Measurements from ENCODE around the gene REX1BD. TPM values are rescaled to one million over a fixed set of nuclear protein-coding genes. Genes with fewer than 3 reads are reported as not detected.
A peak's percentile ranks its signal among the peaks of the same experiment; 100 is the strongest.
"Not testable (repeated sequence)": the region's sequence is repeated elsewhere in the genome, so short reads cannot be mapped to it uniquely, and the experiment has no call there.

The REX1BD gene
- total RNA-seq, 2 experiments from 2014 or later = 62.9 to 68.5 TPM

- CTCF ChIA-PET = interaction anchor here (0.9 to 4.4 kb wide), 10 partner anchors 9 to 332 kb away, joined by 3 to 39 read pairs (median 6); partner anchors contain the start of genes COPE, DDX49, ELL and KXD1
- Mint-ChIP-seq H3K9me3 (no peaks in the 10 kb centered on the region), H3K27ac (no peak overlapping the region), H3K36me3 (ENCODE audit: low read depth) (peaks cover 6% of the 10 kb centered on the region), H3K27me3 (ENCODE audit: low read depth) (no peaks in the 10 kb centered on the region), H3K4me1 (ENCODE audit: low read depth) (peaks cover 25% of the 10 kb centered on the region), H3K4me3 (no peak overlapping the region)
- DNase-seq = no peak
- intact Hi-C loops (cut with micrococcal nuclease) = loop anchor here (5.0 kb wide), 1 partner anchor 135 kb away; no protein-coding TSS in a partner anchor
Observed at GRCh38 chr19:18587561-18587960, 1.0 kb upstream of the REX1BD start.

DNA sequence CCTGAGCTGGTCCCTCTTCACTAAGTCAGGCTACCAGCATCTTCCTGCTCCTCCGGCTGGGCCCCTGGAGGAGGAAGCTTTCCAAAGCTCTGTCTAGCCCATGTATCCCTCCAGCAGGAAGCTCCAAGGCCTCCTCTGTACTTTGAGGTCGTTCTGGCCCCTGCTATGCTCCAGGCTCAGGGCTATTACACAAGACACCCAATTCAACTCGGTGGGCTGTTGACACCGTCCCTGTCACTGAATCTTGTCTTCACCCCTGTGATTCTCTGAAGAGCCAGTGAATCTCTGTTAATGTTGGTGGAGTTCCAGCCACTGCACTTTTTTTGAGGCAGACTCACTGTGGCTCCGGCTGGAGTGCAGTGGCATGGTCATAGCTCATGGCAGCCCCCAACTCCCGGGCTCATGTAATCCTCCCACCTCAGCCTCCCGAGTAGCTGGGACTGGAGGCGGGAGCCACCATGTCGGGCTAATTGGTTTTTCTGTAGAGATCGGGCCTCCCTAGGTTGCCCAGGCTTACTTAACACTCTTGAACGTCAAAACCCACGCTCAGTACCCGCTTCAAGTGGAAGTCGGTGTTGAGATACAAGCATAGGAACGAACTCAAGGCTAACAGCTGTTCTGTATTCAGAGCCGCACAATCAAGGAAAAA, 512 bp upstream of the REX1BD start:
- Mint-ChIP-seq H3K36me3 (ENCODE audit: low read depth) (peaks cover 6% of the 10 kb centered on the region), H3K9me3 (no peaks in the 10 kb centered on the region), H3K4me1 (ENCODE audit: low read depth) (peaks cover 25% of the 10 kb centered on the region), H3K4me3 (peak overlapping the region; percentile 87), H3K27me3 (ENCODE audit: low read depth) (no peaks in the 10 kb centered on the region), H3K27ac (peak overlapping the region; percentile 83)
- intact Hi-C loops (cut with micrococcal nuclease) = loop anchor here (1.0 to 5.0 kb wide), 5 partner anchors 17 to 136 kb away; partner anchors contain the start of genes KLHL26 and UBA52
- DNase-seq = no peak
- CTCF ChIA-PET = interaction anchor here (0.9 to 4.4 kb wide), 15 partner anchors 9 to 331 kb away, joined by 3 to 39 read pairs (median 4); partner anchors contain the start of genes COPE, CRTC1, DDX49 and ELL

DNA sequence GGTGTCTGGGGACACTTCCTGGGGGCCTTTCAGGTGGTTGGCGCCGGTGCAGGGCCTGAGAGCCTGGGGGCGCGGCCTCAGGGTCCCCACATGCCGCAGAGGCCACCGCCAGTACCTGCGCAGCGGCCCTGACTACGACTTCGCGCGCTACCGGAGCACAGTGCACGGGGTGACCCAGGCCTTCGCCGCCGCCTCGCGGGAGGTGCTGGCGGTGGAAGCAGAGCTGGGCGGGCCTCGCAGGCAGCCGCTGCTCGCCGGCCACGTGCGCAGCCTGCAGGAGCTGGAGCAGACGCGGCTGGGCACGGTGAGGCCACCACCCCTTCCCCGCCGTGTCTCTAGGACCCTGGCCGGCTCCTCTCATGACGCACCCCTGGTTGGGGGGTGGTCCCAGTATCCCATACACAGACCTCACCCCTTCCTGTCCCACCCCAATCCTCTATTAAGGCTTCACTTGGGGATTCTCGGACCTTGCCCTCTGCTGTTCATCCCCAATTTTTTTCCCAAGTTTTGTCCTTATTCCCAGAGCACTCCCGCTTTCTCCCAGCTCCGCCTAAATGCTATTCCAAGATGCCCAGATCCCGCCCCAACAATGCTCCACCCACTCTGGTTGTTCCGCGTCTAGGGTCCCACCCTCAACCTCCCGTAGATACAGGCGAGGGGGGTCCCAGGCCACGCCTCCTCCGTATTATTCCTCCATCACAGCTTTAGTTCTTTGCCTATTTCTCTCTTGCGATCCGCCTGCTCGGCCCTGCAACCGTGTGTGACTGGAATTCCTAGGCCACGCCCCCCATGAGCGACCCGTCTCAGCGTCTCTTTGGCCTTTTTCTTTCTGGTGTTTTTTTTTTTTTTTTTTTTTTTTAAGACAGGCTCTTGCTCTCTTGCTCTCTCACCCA, 1.0 kb downstream of the REX1BD start:
- CTCF ChIA-PET = interaction anchor here (0.5 to 4.4 kb wide), 20 partner anchors 13 to 363 kb away, joined by 3 to 39 read pairs (median 3); partner anchors contain the start of genes COPE, CRTC1, DDX49 and ELL
- intact Hi-C loops (cut with micrococcal nuclease) = loop anchor here (1.0 to 5.0 kb wide), 8 partner anchors 32 to 330 kb away; partner anchors contain the start of genes COPE, CRTC1, DDX49 and ELL
- DNase-seq = peak; percentile 80
- Mint-ChIP-seq H3K9me3 (no peaks in the 10 kb centered on the region), H3K4me1 (ENCODE audit: low read depth) (peaks cover 29% of the 10 kb centered on the region), H3K4me3 (peak overlapping the region; percentile 87), H3K27ac (peak overlapping the region; percentile 87), H3K27me3 (ENCODE audit: low read depth) (no peaks in the 10 kb centered on the region), H3K36me3 (ENCODE audit: low read depth) (peaks cover 6% of the 10 kb centered on the region)

DNA sequence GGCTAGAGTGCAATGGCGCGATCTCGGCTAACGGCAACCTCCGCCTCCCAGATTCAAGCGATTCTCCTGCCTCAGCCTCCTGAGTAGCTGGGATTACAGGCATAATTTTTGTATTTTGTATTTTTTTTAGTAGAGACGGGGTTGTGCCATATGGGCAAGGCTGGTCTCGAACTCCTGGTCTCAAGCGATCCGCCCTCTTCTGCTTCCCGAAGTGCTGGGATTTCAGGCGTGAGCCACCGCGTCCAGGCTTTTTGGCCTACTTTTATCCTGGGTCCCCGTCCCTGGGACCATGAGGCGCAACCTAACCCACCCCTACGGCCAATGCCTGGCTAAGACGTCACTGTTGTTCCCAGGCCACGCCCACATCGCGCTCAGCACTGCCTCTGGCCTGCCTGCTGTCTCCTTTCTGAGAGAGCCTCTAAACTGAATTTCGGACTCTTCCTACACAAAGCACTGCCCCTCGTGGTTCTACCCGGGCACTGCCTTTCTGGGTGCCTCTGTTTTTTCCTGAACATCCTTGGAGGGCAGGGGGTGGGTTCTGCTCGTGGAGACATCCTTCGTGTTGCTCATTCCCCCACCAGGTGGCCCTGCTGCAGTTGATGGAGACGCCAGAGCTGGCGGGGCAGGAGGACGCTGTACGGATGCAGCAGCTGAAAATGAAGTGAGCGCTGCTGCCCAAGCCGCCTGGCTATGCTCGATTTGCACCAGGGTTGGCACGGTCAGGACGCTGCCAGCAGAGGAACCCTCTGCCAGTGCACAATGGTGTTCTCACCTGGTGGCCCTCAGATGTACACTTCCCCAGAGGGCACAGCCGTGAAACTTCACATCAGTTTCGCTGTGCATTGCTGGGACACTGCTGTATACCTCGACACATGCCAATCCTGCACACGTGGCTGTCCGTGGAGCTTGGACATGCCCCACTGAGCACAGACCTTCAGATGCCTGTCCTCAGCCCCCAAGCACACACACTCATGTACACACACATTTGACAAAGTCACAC, 2.0 kb downstream of the REX1BD start:
- intact Hi-C loops (cut with micrococcal nuclease) = loop anchor here (5.0 kb wide), 2 partner anchors 92 to 197 kb away; partner anchors contain the start of gene CRTC1
- Mint-ChIP-seq H3K27ac (peak overlapping the region; percentile 56), H3K27me3 (ENCODE audit: low read depth) (no peaks in the 10 kb centered on the region), H3K4me1 (ENCODE audit: low read depth) (peaks cover 28% of the 10 kb centered on the region), H3K36me3 (ENCODE audit: low read depth) (peaks cover 6% of the 10 kb centered on the region), H3K9me3 (no peaks in the 10 kb centered on the region), H3K4me3 (peak overlapping the region; percentile 87)
- CTCF ChIA-PET = interaction anchor here (0.7 to 4.4 kb wide), 6 partner anchors 18 to 156 kb away, joined by 3 to 39 read pairs (median 3); partner anchors contain the start of genes KXD1, TMEM59L and UBA52
- DNase-seq = peak; percentile 37

DNA sequence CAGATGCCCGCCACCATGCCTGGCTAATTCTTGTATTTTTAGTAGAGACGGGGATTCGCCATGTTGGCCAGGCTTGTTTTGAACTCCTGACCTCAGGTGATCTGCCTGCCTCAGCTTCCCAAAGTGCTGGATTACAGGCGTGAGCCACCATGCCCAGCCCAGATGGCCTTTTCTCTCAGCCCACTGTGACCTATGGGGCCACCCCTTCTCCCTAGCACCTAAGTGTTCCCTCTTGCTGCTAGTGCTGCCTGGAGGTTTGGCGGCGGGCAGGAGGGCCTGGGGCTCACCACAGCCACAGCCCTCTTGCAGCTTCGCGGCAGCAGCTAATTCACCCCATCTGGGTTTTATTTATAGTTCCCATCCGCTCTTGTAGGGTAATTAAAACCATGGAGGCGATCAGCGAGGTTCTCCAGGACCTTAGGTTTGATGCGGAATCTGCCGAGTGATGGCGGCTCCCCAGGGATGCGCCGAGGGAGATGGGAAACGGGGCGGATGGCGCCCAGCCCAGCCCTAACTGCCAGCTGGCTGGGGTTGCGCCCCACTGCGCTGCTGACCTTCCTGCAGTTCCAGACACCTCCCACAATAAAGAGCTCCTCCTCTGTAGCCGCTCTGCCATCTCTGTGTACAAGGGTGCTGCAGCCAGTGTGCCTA, 3.3 kb downstream of the REX1BD start:
- Mint-ChIP-seq H3K4me1 (ENCODE audit: low read depth) (peaks cover 31% of the 10 kb centered on the region), H3K27ac (no peak overlapping the region), H3K4me3 (no peak overlapping the region), H3K36me3 (ENCODE audit: low read depth) (peaks cover 6% of the 10 kb centered on the region), H3K27me3 (ENCODE audit: low read depth) (no peaks in the 10 kb centered on the region), H3K9me3 (no peaks in the 10 kb centered on the region)
- CTCF ChIA-PET = interaction anchor here (0.7 to 4.4 kb wide), 4 partner anchors 20 to 324 kb away, joined by 3 to 39 read pairs (median 6); partner anchors contain the start of gene UBA52
- DNase-seq = no peak
- intact Hi-C loops (cut with micrococcal nuclease) = loop anchor here (5.0 kb wide), 2 partner anchors 90 to 195 kb away; partner anchors contain the start of gene CRTC1

DNA sequence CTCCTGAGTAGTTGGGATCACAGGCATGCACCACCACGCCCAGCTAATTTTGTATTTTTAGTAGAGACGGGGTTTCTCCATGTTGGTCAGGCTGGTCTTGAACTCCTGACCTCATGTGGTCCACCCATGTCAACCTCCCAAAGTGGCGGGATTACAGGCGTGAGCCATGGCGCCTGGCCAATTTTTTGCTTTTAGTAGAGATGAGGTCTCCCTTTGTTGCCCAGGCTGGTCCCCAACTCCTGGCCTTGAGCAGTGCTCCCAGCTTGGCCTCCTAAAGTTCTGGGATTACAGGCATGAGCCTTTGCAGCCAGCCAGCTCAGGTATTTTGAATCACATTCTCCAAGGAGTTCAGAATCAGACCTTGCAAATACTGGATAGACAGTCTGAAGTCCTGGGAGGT, 4.1 kb downstream of the REX1BD start:
- intact Hi-C loops (cut with micrococcal nuclease) = loop anchor here (5.0 kb wide), 2 partner anchors 90 to 195 kb away; partner anchors contain the start of gene CRTC1
- not testable (repeated sequence) for H3K27me3 Mint-ChIP-seq (ENCODE audit: low read depth); H3K4me3 Mint-ChIP-seq; H3K27ac Mint-ChIP-seq; DNase-seq; H3K9me3 Mint-ChIP-seq; H3K36me3 Mint-ChIP-seq (ENCODE audit: low read depth)
- peaks cover 28% of the 10 kb centered on the region for H3K4me1 Mint-ChIP-seq (ENCODE audit: low read depth)
- CTCF ChIA-PET = interaction anchor here (0.5 to 2.2 kb wide), 7 partner anchors 22 to 789 kb away, joined by 3 to 10 read pairs (median 4); no protein-coding TSS in a partner anchor

GRCh38 chr19:18593367-18594095, 4.9 kb downstream of the REX1BD start:
- H3K9me3 Mint-ChIP-seq = no peaks in the 10 kb centered on the region
- H3K4me1 Mint-ChIP-seq (ENCODE audit: low read depth) = peaks cover 21% of the 10 kb centered on the region
- H3K27me3 Mint-ChIP-seq (ENCODE audit: low read depth) = no peaks in the 10 kb centered on the region
- H3K4me3 Mint-ChIP-seq = no peak overlapping the region
- no peak for DNase-seq
- intact Hi-C loops (cut with micrococcal nuclease) = loop anchor here (1.0 to 5.0 kb wide), 4 partner anchors 71 to 254 kb away; partner anchors contain the start of genes CRTC1 and ELL
- CTCF ChIA-PET = interaction anchor here (0.5 to 2.2 kb wide), 16 partner anchors 8 to 746 kb away, joined by 3 to 10 read pairs (median 4); no protein-coding TSS in a partner anchor
- H3K36me3 Mint-ChIP-seq (ENCODE audit: low read depth) = peaks cover 6% of the 10 kb centered on the region
- no peak overlapping the region for H3K27ac Mint-ChIP-seq

DNA sequence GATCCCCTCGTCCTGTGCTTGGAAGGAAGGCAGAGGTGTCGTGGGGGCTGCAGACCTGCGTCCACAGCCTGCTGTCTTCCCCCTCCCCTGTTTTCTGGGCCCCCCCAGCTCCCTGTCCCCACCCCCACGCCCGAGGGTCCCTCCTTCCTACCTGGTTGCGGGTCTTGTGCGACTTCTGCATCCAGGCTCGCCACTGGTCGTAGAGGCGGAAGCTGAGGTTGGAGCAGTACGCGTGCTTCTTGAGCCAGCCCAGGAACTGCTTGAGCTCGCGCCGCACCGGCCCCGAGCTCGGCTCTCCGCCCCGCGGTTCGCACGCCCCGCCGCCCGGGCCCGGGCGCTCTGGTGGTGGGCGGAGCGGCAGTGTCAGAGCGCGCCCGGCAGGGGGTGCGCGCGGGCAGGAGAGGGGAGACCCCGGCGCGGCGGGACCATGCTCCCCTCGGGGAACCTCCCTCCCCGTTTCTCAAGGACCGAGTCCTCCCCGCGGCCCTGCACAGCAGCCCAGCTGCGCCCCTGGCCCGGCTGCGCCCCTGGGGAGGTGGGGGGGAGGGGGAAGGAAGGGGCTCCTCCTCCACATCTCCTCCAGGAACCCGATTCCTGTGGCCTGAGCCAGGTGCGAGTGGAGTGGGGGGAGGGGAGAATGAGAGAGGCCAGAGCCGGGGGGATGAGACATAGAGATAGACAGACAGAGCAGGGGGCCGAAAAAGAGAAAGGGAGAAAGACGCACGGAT, 5.7 kb downstream of the REX1BD start:
- H3K36me3 Mint-ChIP-seq (ENCODE audit: low read depth) = peaks cover 6% of the 10 kb centered on the region
- H3K27ac Mint-ChIP-seq = no peak overlapping the region

GRCh38 chr19:18594824-18595373, 6.3 kb downstream of the REX1BD start:
- H3K27ac Mint-ChIP-seq = no peak overlapping the region
- intact Hi-C loops (cut with micrococcal nuclease) = loop anchor here (1.0 to 5.0 kb wide), 4 partner anchors 73 to 252 kb away; partner anchors contain the start of genes CRTC1 and ELL
- DNase-seq = no peak
- CTCF ChIA-PET = interaction anchor here (0.6 to 2.7 kb wide), 4 partner anchors 133 to 253 kb away, joined by 3 to 10 read pairs (median 6); no protein-coding TSS in a partner anchor
- H3K36me3 Mint-ChIP-seq (ENCODE audit: low read depth) = peaks cover 6% of the 10 kb centered on the region
- no peaks in the 10 kb centered on the region for H3K9me3 Mint-ChIP-seq
- peaks cover 17% of the 10 kb centered on the region for H3K4me1 Mint-ChIP-seq (ENCODE audit: low read depth)
- peaks cover 7% of the 10 kb centered on the region for H3K27me3 Mint-ChIP-seq (ENCODE audit: low read depth)
- H3K4me3 Mint-ChIP-seq = peak overlapping the region; percentile 61

More for the DNA sequence above, 5.7 kb downstream of the REX1BD start:
- peak; percentile 75 for DNase-seq
- CTCF ChIA-PET = interaction anchor here (0.5 to 1.8 kb wide), 14 partner anchors 9 to 747 kb away, joined by 3 to 8 read pairs (median 4); no protein-coding TSS in a partner anchor
- H3K4me1 Mint-ChIP-seq (ENCODE audit: low read depth) = peaks cover 21% of the 10 kb centered on the region
- H3K9me3 Mint-ChIP-seq = no peaks in the 10 kb centered on the region
- intact Hi-C loops (cut with micrococcal nuclease) = loop anchor here (1.0 to 5.0 kb wide), 4 partner anchors 72 to 253 kb away; partner anchors contain the start of genes CRTC1 and ELL
- peaks cover 2% of the 10 kb centered on the region for H3K27me3 Mint-ChIP-seq (ENCODE audit: low read depth)
- peak overlapping the region; percentile 61 for H3K4me3 Mint-ChIP-seq
